Trophoblast cell (in vitro differentiated cells and primary cell): ENCODE measurements around the gene IVL.
A peak's percentile ranks its signal among the peaks of the same experiment; 100 is the strongest.

Experiments
- DNase-seq, 2 donors: peaks; one replicate each; pipeline ENCODE4 v3.0.0-alpha.2; 2016
- H2AFZ ChIP-seq: 2 replicates; pipeline ENCODE4 v1.6.1; 2013; ENCODE audit warnings: low read length, moderate library complexity, mild to moderate bottlenecking; ENCODE audit not compliant: insufficient read depth, poor library complexity
- H2AK5ac ChIP-seq: 2 replicates; pipeline ENCODE4 v1.6.1; 2013; ENCODE audit warnings: mild to moderate bottlenecking, low read length
- H2BK120ac ChIP-seq: 2 replicates; pipeline ENCODE4 v1.6.1; 2013; ENCODE audit warnings: low read length, mild to moderate bottlenecking, moderate library complexity; ENCODE audit not compliant: insufficient read depth, poor library complexity
- H2BK12ac ChIP-seq: 2 replicates; pipeline ENCODE4 v1.6.1; 2013; ENCODE audit warnings: mild to moderate bottlenecking, low read length, moderate library complexity
- H2BK5ac ChIP-seq: 2 replicates; pipeline ENCODE4 v1.6.1; 2013; ENCODE audit warnings: low read length, low read depth, moderate library complexity, mild to moderate bottlenecking; ENCODE audit not compliant: poor library complexity
- H3K14ac ChIP-seq: 2 replicates; pipeline ENCODE4 v1.6.1; 2013; ENCODE audit warnings: mild to moderate bottlenecking, low read length
- H3K18ac ChIP-seq: 2 replicates; pipeline ENCODE4 v1.6.1; 2013; ENCODE audit warnings: mild to moderate bottlenecking, low read length
- H3K23ac ChIP-seq: 2 replicates; pipeline ENCODE4 v1.6.1; 2013; ENCODE audit warnings: low read length
- H3K27ac ChIP-seq: 2 replicates; pipeline ENCODE4 v1.5.1; 2013; ENCODE audit warnings: low read depth, mild to moderate bottlenecking, inconsistent platforms, low read length, moderate library complexity
- H3K27me3 ChIP-seq: 2 replicates; pipeline ENCODE4 v1.6.1; 2013; ENCODE audit warnings: inconsistent platforms, mild to moderate bottlenecking, low read length, moderate library complexity; ENCODE audit not compliant: insufficient read depth
- H3K36me3 ChIP-seq, 2 experiments: 1 replicate in 1 of 2; 2 replicates in 1 of 2; pipeline ENCODE4 v1.6.1; 2013; ENCODE audit warnings: low read length in 2 of 2, mild to moderate bottlenecking in 2 of 2, moderate library complexity in 1 of 2; ENCODE audit not compliant: insufficient read depth in 2 of 2, control insufficient read depth in 1 of 2
- H3K4ac ChIP-seq: 2 replicates; pipeline ENCODE4 v1.6.1; 2013; ENCODE audit warnings: low read depth, mild to moderate bottlenecking, low read length, moderate library complexity
- H3K4me1 ChIP-seq, 2 experiments: 1 replicate in 1 of 2; 2 replicates in 1 of 2; pipeline ENCODE4 v1.6.1; 2013; ENCODE audit warnings: low read length in 2 of 2, mild to moderate bottlenecking in 2 of 2, moderate library complexity in 1 of 2; ENCODE audit not compliant: insufficient read depth in 2 of 2, control insufficient read depth in 1 of 2
- H3K4me2 ChIP-seq: 2 replicates; pipeline ENCODE4 v1.6.1; 2013; ENCODE audit warnings: inconsistent platforms, mild to moderate bottlenecking, low read length, moderate library complexity
- H3K4me3 ChIP-seq: 2 replicates; pipeline ENCODE4 v1.5.1; 2013; ENCODE audit warnings: mild to moderate bottlenecking, low read depth, low read length, inconsistent platforms
- H3K79me1 ChIP-seq: one replicate; pipeline ENCODE4 v1.6.1; 2013; ENCODE audit warnings: low read length
- H3K79me2 ChIP-seq: 2 replicates; pipeline ENCODE4 v1.6.1; 2013; ENCODE audit warnings: low read length, mild to moderate bottlenecking; ENCODE audit not compliant: control insufficient read depth, insufficient read depth, poor library complexity
- H3K9ac ChIP-seq: 2 replicates; pipeline ENCODE4 v1.6.1; 2013; ENCODE audit warnings: mild to moderate bottlenecking, low read length
- H3K9me3 ChIP-seq: 2 replicates; pipeline ENCODE4 v1.6.1; 2013; ENCODE audit warnings: low read depth, mild to moderate bottlenecking, control low read depth, inconsistent platforms, low read length; ENCODE audit not compliant: insufficient read depth
- H4K12ac ChIP-seq: 2 replicates; pipeline ENCODE4 v1.6.1; 2013; ENCODE audit warnings: low read depth, mild to moderate bottlenecking, low read length, moderate library complexity
- H4K8ac ChIP-seq: 2 replicates; pipeline ENCODE4 v1.6.1; 2013; ENCODE audit warnings: low read depth, mild to moderate bottlenecking, low read length, moderate library complexity
- H4K91ac ChIP-seq: one replicate; pipeline ENCODE4 v1.6.1; 2013; ENCODE audit warnings: low read depth, mild to moderate bottlenecking, low read length, moderate library complexity
- WGBS: extraction: QIAGEN DNeasy Blood & Tissue Kit; methylation state at CpG from one replicate; pipeline ENCODE4 v1.1.7; 2013; ENCODE audit warnings: missing lambda C conversion rate; ENCODE audit not compliant: insufficient read length, insufficient coverage; ENCODE audit errors: extremely low coverage; 5-methylcytosine and 5-hydroxymethylcytosine counted together

IVL gene

GRCh38 chr1:152902636-152903035 is 5.7 kb upstream of the IVL start:
- no peak overlapping the region for H2BK12ac ChIP-seq
- H2BK120ac ChIP-seq = no peak overlapping the region
- no peak overlapping the region for H2BK5ac ChIP-seq
- H3K9me3 ChIP-seq = peaks cover 2% of the 10 kb centered on the region
- H3K23ac ChIP-seq = no peak overlapping the region
- no peak overlapping the region for H3K9ac ChIP-seq
- peaks cover 7 to 10% of the 10 kb centered on the region in 2 experiments for H3K4me1 ChIP-seq
- H3K4me2 ChIP-seq = no peak overlapping the region
- H3K79me2 ChIP-seq = no peaks in the 10 kb centered on the region
- no peak overlapping the region for H4K91ac ChIP-seq
- no peak overlapping the region for H3K18ac ChIP-seq
- no peak overlapping the region for H3K27ac ChIP-seq
- no CpG with 5 or more reads among the region's 4 CpGs for WGBS
- no peak overlapping the region for H2AK5ac ChIP-seq
- H4K8ac ChIP-seq = no peak overlapping the region
- H3K79me1 ChIP-seq = peaks cover 7% of the 10 kb centered on the region
- no peaks in the 10 kb centered on the region for H3K36me3 ChIP-seq
- no peak overlapping the region for H3K4me3 ChIP-seq
- no peak overlapping the region for H2AFZ ChIP-seq
- no peak overlapping the region for H3K4ac ChIP-seq
- no peaks in the 10 kb centered on the region for H3K27me3 ChIP-seq
- H4K12ac ChIP-seq = no peak overlapping the region
- no peak for DNase-seq
- H3K14ac ChIP-seq = no peak overlapping the region

- Histone ChIP-seq H3K18ac (no peak overlapping the region), H3K27ac (no peak overlapping the region), H3K4me3 (no peak overlapping the region), H4K91ac (peak overlapping the region; percentile 70), H4K8ac (no peak overlapping the region), H3K4ac (no peak overlapping the region), H3K4me2 (no peak overlapping the region), H3K9ac (no peak overlapping the region), H2AK5ac (no peak overlapping the region), H3K79me1 (peaks cover 9% of the 10 kb centered on the region), H2BK5ac (no peak overlapping the region), H3K4me1 (peaks cover 7 to 15% of the 10 kb centered on the region in 2 experiments), H3K79me2 (no peaks in the 10 kb centered on the region), H2BK120ac (peak overlapping the region; percentile 5), H2AFZ (no peak overlapping the region), H3K23ac (no peak overlapping the region), H3K9me3 (peaks cover 4% of the 10 kb centered on the region), H2BK12ac (peak overlapping the region; percentile 66), H4K12ac (no peak overlapping the region), H3K27me3 (no peaks in the 10 kb centered on the region), H3K14ac (no peak overlapping the region), H3K36me3 (no peaks in the 10 kb centered on the region)
- DNase-seq = no peak
- WGBS = no CpG with 5 or more reads among the region's 7 CpGs
Observed at GRCh38 chr1:152904688-152905440, 3.5 kb upstream of the IVL start.

- Histone ChIP-seq H3K4me3 (no peak overlapping the region), H3K36me3 (no peaks in the 10 kb centered on the region), H3K79me2 (no peaks in the 10 kb centered on the region), H3K23ac (no peak overlapping the region), H2BK5ac (no peak overlapping the region), H3K79me1 (peaks cover 9% of the 10 kb centered on the region), H3K9me3 (peaks cover 12% of the 10 kb centered on the region), H3K14ac (peak overlapping the region; percentile 5), H2BK120ac (peak overlapping the region; percentile 64), H2AFZ (no peak overlapping the region), H3K4me2 (peak overlapping the region; percentile 29), H2BK12ac (peak overlapping the region; percentile 12), H3K27ac (peak overlapping the region; percentile 48), H4K8ac (no peak overlapping the region), H4K12ac (no peak overlapping the region), H3K18ac (no peak overlapping the region), H2AK5ac (no peak overlapping the region), H3K4ac (no peak overlapping the region), H3K4me1 (peaks cover 7 to 15% of the 10 kb centered on the region in 2 experiments), H3K9ac (no peak overlapping the region), H4K91ac (peak overlapping the region; percentile 70), H3K27me3 (no peaks in the 10 kb centered on the region)
- peak; percentile 95 to 96 for DNase-seq
- WGBS = no CpG with 5 or more reads among the region's 5 CpGs
Observed at GRCh38 chr1:152906023-152906565, 2.3 kb upstream of the IVL start.

- Histone ChIP-seq H2AFZ (no peak overlapping the region), H3K36me3 (no peaks in the 10 kb centered on the region), H3K14ac (no peak overlapping the region), H3K23ac (no peak overlapping the region), H3K18ac (no peak overlapping the region), H3K4me2 (no peak overlapping the region), H4K12ac (no peak overlapping the region), H2BK12ac (no peak overlapping the region), H3K27me3 (no peaks in the 10 kb centered on the region), H4K91ac (peak overlapping the region; percentile 35), H3K4me3 (no peak overlapping the region), H3K9me3 (peaks cover 13% of the 10 kb centered on the region), H3K4me1 (peaks cover 7 to 15% of the 10 kb centered on the region in 2 experiments), H3K79me1 (peaks cover 9% of the 10 kb centered on the region), H3K79me2 (no peaks in the 10 kb centered on the region), H2AK5ac (no peak overlapping the region), H3K27ac (no peak overlapping the region), H2BK120ac (no peak overlapping the region), H4K8ac (no peak overlapping the region), H3K4ac (no peak overlapping the region), H3K9ac (no peak overlapping the region), H2BK5ac (no peak overlapping the region)
- WGBS = no CpG with 5 or more reads among the region's 3 CpGs
- no peak for DNase-seq
Observed at GRCh38 chr1:152909206-152909605, 860 bp downstream of the IVL start.
